Panc1 (cell line): ENCODE measurements around the gene LAMB3. TPM values are rescaled to one million over a fixed set of nuclear protein-coding genes. Genes with fewer than 3 reads are reported as not detected.

Source experiments
- ATAC-seq: fragments of 200-7000 bp; cut with Tn5 transposase; 2 replicates; pipeline ENCODE4 v1.9.1; 2020; ENCODE audit warnings: mild to moderate bottlenecking, moderate library complexity
- BruUV-seq: library from RNA; stranded (reverse); fragments of 400-500 nt; replicated peaks from 2 replicates; lab custom pipeline; 2021; lab: Mats Ljungman, UMichigan
- CTCF ChIA-PET: fragments of 300-600 bp; sonication (Branson Sonifier 250); formaldehyde crosslinking; loops from one replicate; lab custom pipeline; 2022; ENCODE audit warnings: antibody characterized with exemption; lab: Charles Lee
- POLR2A ChIA-PET: fragments of 300-600 bp; sonication (Branson Sonifier 250); formaldehyde crosslinking; loops from one replicate; lab custom pipeline; 2022; ENCODE audit warnings: antibody characterized with exemption; lab: Charles Lee
- DNase-seq: peaks from one replicate; pipeline ENCODE4 v3.0.0-alpha.2; 2010; ENCODE audit warnings: low read depth, low spot score
- H3K27ac ChIP-seq: 2 replicates; pipeline ENCODE4 v1.5.1; 2011; ENCODE audit warnings: mild to moderate bottlenecking, low read length, inconsistent platforms
- H3K27me3 ChIP-seq: fragments of 200-500 bp; sonication (Bioruptor generic); 2 replicates; pipeline ENCODE4 v1.6.0; 2014; ENCODE audit warnings: low read length, inconsistent platforms; ENCODE audit not compliant: control insufficient read depth, insufficient read depth
- H3K36me3 ChIP-seq: fragments of 200-500 bp; sonication (Bioruptor generic); 2 replicates; pipeline ENCODE4 v1.5.1; 2014; ENCODE audit warnings: inconsistent platforms, mild to moderate bottlenecking, low read length, moderate library complexity; ENCODE audit not compliant: control insufficient read depth, insufficient read depth
- H3K4me1 ChIP-seq: 2 replicates; pipeline ENCODE4 v1.5.1; 2011; ENCODE audit warnings: inconsistent platforms, mild to moderate bottlenecking, low read length, moderate library complexity; ENCODE audit not compliant: control insufficient read depth, insufficient read depth
- H3K4me3 ChIP-seq, 2 experiments: 2 replicates each; pipeline ENCODE4 v1.5.1; 2011 to 2012; ENCODE audit warnings: low read depth in 2 of 2, low read length in 2 of 2, mild to moderate bottlenecking in 2 of 2, inconsistent platforms in 1 of 2, moderate library complexity in 1 of 2
- H3K9me3 ChIP-seq: fragments of 200-500 bp; sonication (Bioruptor generic); 2 replicates; pipeline ENCODE4 v1.5.1; 2014; ENCODE audit warnings: low read depth, mild to moderate bottlenecking, inconsistent platforms, low read length, moderate library complexity; ENCODE audit not compliant: control insufficient read depth, insufficient read depth
- CTCF ChIP-seq: fragments of 450-650 bp; IDR thresholded peaks from 2 replicates; pipeline ENCODE4 v1.5.1; 2017; ENCODE audit warnings: mild to moderate bottlenecking
- POLR2AphosphoS5 ChIP-seq: IDR thresholded peaks from 2 replicates; pipeline ENCODE4 v1.6.1; 2012; ENCODE audit warnings: mild to moderate bottlenecking, low read depth, low read length, moderate library complexity
- REST ChIP-seq, 2 experiments: IDR thresholded peaks; 2 replicates each; pipeline ENCODE4 v1.6.1; 2011 to 2012; ENCODE audit warnings: low read depth in 2 of 2, control low read depth in 1 of 2, low read length in 1 of 2, mild to moderate bottlenecking in 1 of 2, moderate library complexity in 1 of 2; ENCODE audit not compliant: insufficient read depth in 1 of 2
- SIN3A ChIP-seq: IDR thresholded peaks from 2 replicates; pipeline ENCODE4 v1.6.1; 2012; ENCODE audit warnings: low read depth, mild to moderate bottlenecking, low read length, moderate library complexity, borderline replicate concordance; ENCODE audit not compliant: insufficient read depth
- TCF7L2 ChIP-seq: IDR thresholded peaks from 2 replicates; pipeline ENCODE4 v1.6.1; 2011; ENCODE audit warnings: mild to moderate bottlenecking, low read depth, low read length, inconsistent platforms
- in situ Hi-C: cut with HindIII; loops from 2 replicates; pipeline ENCODE4 v1.10.0; 2016; ENCODE audit warnings: low sequenced_read_pairs, low pct_unique_long_range_greater_than_20kb
- intact Hi-C: fragments of 100-400 bp; cut with micrococcal nuclease; formaldehyde crosslinking; loops from one replicate; pipeline ENCODE4 v1.10.0; 2022; ENCODE audit not compliant: unreplicated experiment
- total RNA-seq: library from RNA; stranded (reverse); gene quantifications from one replicate; pipeline ENCODE4 v1.2.1, GENCODE V29; 2021; ENCODE audit not compliant: unreplicated experiment

The LAMB3 gene
- total RNA-seq, 1 experiment from 2014 or later = 0.85 TPM

GRCh38 chr1:209692296-209692695 is 40.1 kb upstream of the LAMB3 start:
- in situ Hi-C loops (no loop called here), intact Hi-C loops (loop anchor here (2.0 kb wide), 2 partner anchors 115 to 123 kb away; no protein-coding TSS in a partner anchor)
- Histone ChIP-seq H3K27me3 (no peaks in the 10 kb centered on the region; the same call in 1 of the 2 replicates), H3K27ac (no peak overlapping the region), H3K4me1 (no peaks in the 10 kb centered on the region), H3K9me3 (no peaks in the 10 kb centered on the region), H3K36me3 (no peaks in the 10 kb centered on the region), H3K4me3 (no peak overlapping the region)
- TF ChIP-seq POLR2AphosphoS5 = no peak
- no peak for TF ChIP-seq TCF7L2
- TF ChIP-seq SIN3A = no peak
- TF ChIP-seq REST (IDR thresholded peaks at IDR 0.05; ENCODE audit: insufficient read depth in 1 of 2, low read depth in 2 of 2, low read length in 1 of 2) = no peak
- no peak for TF ChIP-seq CTCF
- CTCF ChIA-PET = interaction anchor here (0.7 to 1.1 kb wide), 2 partner anchors 9 to 123 kb away, joined by 4 to 5 read pairs; no protein-coding TSS in a partner anchor
- no peak for DNase-seq
- ATAC-seq = peak; percentile 45; the same call in 1 of the 2 replicates
- BruUV-seq = no TSS peak
- POLR2A ChIA-PET = no interaction called here

- TF ChIP-seq POLR2AphosphoS5 (no peak), SIN3A (no peak), TCF7L2 (no peak), REST (IDR thresholded peaks at IDR 0.05; ENCODE audit: insufficient read depth in 1 of 2, low read depth in 2 of 2, low read length in 1 of 2) (no peak), CTCF (no peak)
- Histone ChIP-seq H3K4me3 (no peak overlapping the region), H3K36me3 (no peaks in the 10 kb centered on the region), H3K27me3 (no peaks in the 10 kb centered on the region; the same call in 1 of the 2 replicates), H3K4me1 (no peaks in the 10 kb centered on the region), H3K9me3 (no peaks in the 10 kb centered on the region), H3K27ac (no peak overlapping the region)
- in situ Hi-C loops = no loop called here
- ATAC-seq (no peak), DNase-seq (no peak)
- POLR2A ChIA-PET = no interaction called here
- CTCF ChIA-PET = no interaction called here
- no TSS peak for BruUV-seq
- intact Hi-C loops = no loop called here
These were observed 39.0 kb upstream of the LAMB3 start for GRCh38 chr1:209691237-209691636.
